ENCODE measurements around the gene BCAN. TPM values are rescaled to one million over a fixed set of nuclear protein-coding genes. Genes with fewer than 3 reads are reported as not detected.
A peak's percentile ranks its signal among the peaks of the same experiment; 100 is the strongest.

Gene BCAN
- total and polyA plus RNA-seq, 2 experiments from 2014 or later = not detected

DNA sequence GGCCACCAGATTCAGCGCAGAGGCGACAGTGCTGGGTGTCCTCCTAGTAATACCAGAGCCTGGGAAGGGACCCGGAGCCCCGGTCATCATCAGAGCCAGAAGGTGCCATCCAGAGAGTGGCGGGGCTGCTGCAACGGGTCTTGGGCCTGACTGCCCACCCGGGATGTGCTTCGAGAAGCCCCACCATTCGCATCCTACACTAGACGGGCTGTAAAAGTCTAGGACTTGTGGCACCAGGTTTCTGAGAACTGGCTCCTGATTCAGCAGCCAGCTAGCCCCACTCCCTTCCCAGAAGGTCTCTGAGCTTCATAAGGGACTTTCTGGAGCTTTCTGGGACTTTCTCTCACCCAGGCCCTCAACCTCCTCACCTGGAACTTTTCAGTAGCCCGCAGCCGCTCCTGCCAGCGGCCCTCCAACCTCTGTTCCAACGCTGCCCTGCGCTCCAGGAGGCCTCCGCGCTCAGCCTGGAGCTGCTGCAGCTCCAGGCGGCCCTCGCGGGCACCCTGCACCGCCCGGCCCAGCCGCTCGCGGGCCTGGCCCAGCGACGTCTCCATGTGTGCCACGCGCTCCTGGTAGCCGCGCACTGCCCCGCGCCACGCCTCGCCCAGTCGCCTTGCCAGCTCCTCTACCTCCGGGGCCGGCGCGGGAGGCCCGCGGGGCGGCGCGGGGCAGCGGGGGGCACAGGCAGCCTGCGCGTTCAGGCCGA, 34.4 kb downstream of the BCAN start:
- peak overlapping the region; percentile 65 for H3K4me3 ChIP-seq
- no peaks in the 10 kb centered on the region for H3K9me2 ChIP-seq (ENCODE audit: insufficient read depth)
- peak overlapping the region; percentile 91 for H3K4me2 ChIP-seq (ENCODE audit: unreplicated experiment)
- no peaks in the 10 kb centered on the region for H3F3A ChIP-seq (ENCODE audit: insufficient read depth)
- no peaks in the 10 kb centered on the region; the same call in 1 of the 2 replicates for H3K27me3 ChIP-seq (replicated peaks; ENCODE audit: insufficient read depth)
- peak overlapping the region; percentile 79 for H2AFZ ChIP-seq
- no peaks in the 10 kb centered on the region for H3K36me3 ChIP-seq (ENCODE audit: low read depth)
- no peaks in the 10 kb centered on the region for H3K79me2 ChIP-seq (ENCODE audit: insufficient read depth)
- peaks cover 6% of the 10 kb centered on the region for H3K4me1 ChIP-seq (ENCODE audit: insufficient read depth)
- H3K9me3 ChIP-seq (ENCODE audit: low read depth) = no peaks in the 10 kb centered on the region
- peak; percentile 58 for DNase-seq
- no peak overlapping the region for H3K27ac ChIP-seq
- peak overlapping the region; percentile 59; the same call in 1 of the 2 replicates for H3K9ac ChIP-seq
- no peak for TF ChIP-seq EZH2phosphoT487 (IDR thresholded peaks at IDR 0.05; ENCODE audit: insufficient read depth, low read depth)
- TF ChIP-seq EZH2 (IDR thresholded peaks at IDR 0.05; ENCODE audit: insufficient read depth, poor library complexity, severe bottlenecking) = no peak
- no peaks in the 10 kb centered on the region for H4K20me1 ChIP-seq (ENCODE audit: insufficient read depth)
- 19 to 22% methylated on average over 31 to 39 of the region's 49 CpGs for WGBS, 2 experiments (ENCODE audit: low coverage in 1 of 2, low lambda C conversion rate in 2 of 2, missing lambda C conversion rate in 2 of 2)
- in situ Hi-C loops (cut with MboI) = no loop called here

DNA sequence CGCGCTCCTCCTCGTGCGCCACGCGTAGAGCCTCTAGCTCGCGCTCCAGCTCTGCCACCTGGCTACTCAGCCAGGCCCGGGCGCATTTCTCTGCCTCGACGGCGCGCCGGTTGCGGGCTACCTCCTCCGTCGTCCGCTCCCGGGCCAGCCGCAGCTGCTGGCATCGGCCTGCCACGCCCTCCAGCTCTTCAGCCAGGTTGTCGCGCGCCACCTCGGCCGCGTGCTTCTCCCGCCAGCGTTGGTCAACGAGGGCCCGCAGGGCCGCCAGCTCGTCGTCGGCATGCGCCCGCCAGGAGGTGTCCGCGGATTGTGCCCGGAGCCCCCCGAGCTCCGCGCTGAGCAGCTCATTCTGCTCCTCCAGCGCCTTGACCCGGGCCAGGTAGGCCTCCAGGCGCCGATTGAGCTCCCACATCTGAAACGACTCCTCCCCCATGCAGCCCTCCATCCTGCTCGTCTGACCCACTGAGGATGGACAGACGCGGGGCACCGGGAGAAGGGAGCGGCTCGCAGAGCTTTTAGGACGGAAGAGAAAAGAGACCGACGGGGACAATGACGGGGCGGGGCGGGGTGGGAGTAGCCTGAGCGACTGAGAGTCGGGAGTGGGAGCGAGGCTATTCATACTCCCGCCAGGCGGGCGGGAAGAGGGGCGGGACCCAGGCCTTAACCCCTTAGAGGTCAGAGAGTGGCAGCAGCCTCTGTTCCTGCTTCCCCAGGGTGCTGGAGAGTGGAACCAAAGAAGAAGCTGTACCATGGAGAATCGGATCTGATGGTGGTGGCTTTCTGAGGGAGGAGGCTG, 35.1 kb downstream of the BCAN start, which contains the start of gene NES:
Gene NES (minus strand): TSS at position 588 of the 796 bp plus-strand sequence. CDS start 143 bp downstream, at position 445.
- no peak for TF ChIP-seq EZH2 (IDR thresholded peaks at IDR 0.05; ENCODE audit: insufficient read depth, poor library complexity, severe bottlenecking)
- no peak for TF ChIP-seq EZH2phosphoT487 (IDR thresholded peaks at IDR 0.05; ENCODE audit: insufficient read depth, low read depth)
- H3F3A ChIP-seq (ENCODE audit: insufficient read depth) = no peaks in the 10 kb centered on the region
- H3K79me2 ChIP-seq (ENCODE audit: insufficient read depth) = no peaks in the 10 kb centered on the region
- H3K27me3 ChIP-seq (replicated peaks; ENCODE audit: insufficient read depth) = no peaks in the 10 kb centered on the region; the same call in 1 of the 2 replicates
- peak; percentile 67 for DNase-seq
- H4K20me1 ChIP-seq (ENCODE audit: insufficient read depth) = no peaks in the 10 kb centered on the region
- peak within 1 kb of the TSS; percentile 65 for H3K4me3 ChIP-seq
- H3K9me2 ChIP-seq (ENCODE audit: insufficient read depth) = no peaks in the 10 kb centered on the region
- H3K36me3 ChIP-seq (ENCODE audit: low read depth) = no peaks in the 10 kb centered on the region
- H3K9me3 ChIP-seq (ENCODE audit: low read depth) = no peaks in the 10 kb centered on the region
- WGBS, 2 experiments (ENCODE audit: low coverage in 1 of 2, low lambda C conversion rate in 2 of 2, missing lambda C conversion rate in 2 of 2) = 1 to 3% methylated on average over 44 to 61 of the region's 70 CpGs
- H3K27ac ChIP-seq = no peak within 1 kb of the TSS
- peak within 1 kb of the TSS; percentile 79 for H2AFZ ChIP-seq
- H3K4me2 ChIP-seq (ENCODE audit: unreplicated experiment) = peak within 1 kb of the TSS; percentile 91
- peak within 1 kb of the TSS; percentile 59 for H3K9ac ChIP-seq
- in situ Hi-C loops (cut with MboI) = no loop called here
- peaks cover 6% of the 10 kb centered on the region for H3K4me1 ChIP-seq (ENCODE audit: insufficient read depth)

DNA sequence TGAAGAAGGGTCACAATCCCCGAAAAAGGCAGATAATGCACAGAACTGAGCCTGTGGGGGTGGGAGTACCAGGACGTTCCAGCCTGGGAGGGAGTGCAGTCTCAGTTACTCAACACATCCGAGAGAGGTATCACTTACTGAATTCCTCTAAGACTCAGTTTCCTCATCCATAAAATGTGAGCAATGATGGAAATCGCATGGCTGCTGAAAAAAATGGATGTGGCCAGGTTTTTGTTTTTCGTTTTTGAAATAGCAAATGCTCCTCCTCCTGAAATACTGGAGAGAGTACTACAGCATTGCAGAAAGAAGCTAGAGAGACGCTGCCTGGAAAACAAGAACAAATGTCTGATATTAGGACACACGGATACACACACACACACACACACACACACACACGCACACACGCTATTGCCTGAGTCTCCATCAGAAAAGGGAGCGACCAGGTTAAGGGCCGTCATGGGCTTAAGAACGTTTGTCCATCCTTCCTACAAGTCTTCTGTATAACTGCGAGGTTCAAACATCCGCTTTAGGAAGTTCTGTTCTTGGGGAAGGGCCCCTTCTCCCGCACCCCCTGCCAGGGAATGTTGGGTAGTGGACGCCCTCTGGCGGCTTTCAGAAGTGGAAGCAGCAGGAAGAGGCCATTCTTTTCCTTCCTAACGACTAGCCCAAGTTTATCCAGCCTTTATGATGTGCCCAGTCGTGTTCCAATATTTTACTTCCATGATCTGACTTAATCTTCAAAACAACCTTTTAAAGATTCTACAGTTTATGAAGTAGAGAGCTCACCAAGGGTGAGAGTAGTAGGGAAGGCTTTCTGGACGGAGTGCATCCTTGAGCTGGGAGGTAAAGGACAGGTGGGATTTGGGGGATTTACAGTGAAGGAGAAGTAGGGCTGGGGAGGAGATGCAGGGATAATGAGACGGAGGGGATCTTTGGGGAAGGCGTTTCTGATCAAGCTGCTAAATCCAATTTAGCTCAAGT, 36.0 kb downstream of the BCAN start:
- Histone ChIP-seq H3F3A (ENCODE audit: insufficient read depth) (no peaks in the 10 kb centered on the region), H3K4me1 (ENCODE audit: insufficient read depth) (peaks cover 6% of the 10 kb centered on the region), H3K9me3 (ENCODE audit: low read depth) (no peaks in the 10 kb centered on the region), H4K20me1 (ENCODE audit: insufficient read depth) (no peaks in the 10 kb centered on the region), H3K79me2 (ENCODE audit: insufficient read depth) (no peaks in the 10 kb centered on the region), H3K27me3 (replicated peaks; ENCODE audit: insufficient read depth) (no peaks in the 10 kb centered on the region; the same call in 1 of the 2 replicates), H3K27ac (no peak overlapping the region), H3K4me2 (ENCODE audit: unreplicated experiment) (peak overlapping the region; percentile 91), H3K9me2 (ENCODE audit: insufficient read depth) (no peaks in the 10 kb centered on the region), H3K4me3 (peak overlapping the region; percentile 65), H3K9ac (peak overlapping the region; percentile 22), H3K36me3 (ENCODE audit: low read depth) (no peaks in the 10 kb centered on the region), H2AFZ (peak overlapping the region; percentile 79)
- peak; percentile 82 for DNase-seq
- WGBS, 2 experiments (ENCODE audit: low coverage in 1 of 2, low lambda C conversion rate in 2 of 2, missing lambda C conversion rate in 2 of 2) = 1 to 3% methylated on average over 22 of the region's 22 CpGs
- in situ Hi-C loops (cut with MboI) = no loop called here
- no peak for TF ChIP-seq EZH2 (IDR thresholded peaks at IDR 0.05; ENCODE audit: insufficient read depth, poor library complexity, severe bottlenecking)
- no peak for TF ChIP-seq EZH2phosphoT487 (IDR thresholded peaks at IDR 0.05; ENCODE audit: insufficient read depth, low read depth)
